HL-60 (cell line): ENCODE data around the gene TMEM174.
"Not testable (repeated sequence)": the region's sequence is repeated elsewhere in the genome, so short reads cannot be mapped to it uniquely, and the experiment has no call there.

Experiments
- DNase-seq, 2 experiments: peaks; one replicate each; pipeline ENCODE4 v3.0.0-alpha.2; 2010 to 2020; ENCODE audit warnings: low read depth in 1 of 2, low spot score in 1 of 2
- H3K27ac ChIP-seq: fragments of 250-450 bp; sonication (Bioruptor Pico); replicated peaks from 2 replicates; pipeline ENCODE4 v1.5.1; 2020; ENCODE audit warnings: mild to moderate bottlenecking, moderate library complexity
- H3K27me3 ChIP-seq: fragments of 250-450 bp; sonication (Bioruptor Pico); 2 replicates; pipeline ENCODE4 v1.5.1; 2021; ENCODE audit warnings: mild to moderate bottlenecking, moderate library complexity; ENCODE audit not compliant: insufficient read depth, poor library complexity, severe bottlenecking
- H3K4me3 ChIP-seq: replicated peaks from 2 replicates; pipeline ENCODE4 v1.5.1; 2011; ENCODE audit warnings: mild to moderate bottlenecking, control low read depth, low read length; ENCODE audit not compliant: insufficient read depth
- GABPA ChIP-seq: IDR thresholded peaks from 2 replicates; pipeline ENCODE4 v1.6.1; 2012; ENCODE audit warnings: low read depth
- POLR2AphosphoS5 ChIP-seq: IDR thresholded peaks from 2 replicates; pipeline ENCODE4 v1.6.1; 2012; ENCODE audit warnings: low read depth
- SPI1 ChIP-seq: IDR thresholded peaks from 2 replicates; pipeline ENCODE4 v1.6.1; 2012; ENCODE audit warnings: low read depth, mild to moderate bottlenecking, borderline replicate concordance
- TF ChIP-seq, protein P1 (sequence below): IDR thresholded peaks from one replicate; pipeline ENCODE4 v1.5.1; 2011; ENCODE audit warnings: low read length, control low read depth, inconsistent platforms; ENCODE audit not compliant: insufficient read depth
- TF ChIP-seq, protein P2 (sequence below): IDR thresholded peaks from 2 replicates; pipeline ENCODE4 v1.6.1; 2012; ENCODE audit warnings: low read depth; ENCODE audit not compliant: insufficient replicate concordance

The TMEM174 gene

DNA sequence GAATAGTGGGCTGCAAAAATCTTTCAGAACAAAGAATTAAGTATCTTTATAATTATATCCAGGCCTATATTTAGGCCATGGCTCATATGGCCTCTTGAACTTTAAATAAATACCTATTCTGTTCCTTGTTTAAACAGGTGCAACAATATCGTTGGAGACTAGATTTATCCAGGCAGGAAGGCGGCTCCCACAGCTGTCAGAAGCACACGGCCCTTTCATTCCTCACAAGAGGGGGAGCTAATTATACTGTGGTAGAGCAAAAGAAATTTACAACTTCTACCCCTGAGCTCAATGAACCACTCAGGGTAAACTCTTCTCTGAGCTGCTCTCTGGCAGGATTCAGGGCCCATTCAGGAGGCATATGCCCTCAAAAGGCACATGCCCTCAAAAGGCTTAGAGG lies 31.3 kb downstream of the TMEM174 start:
- Histone ChIP-seq H3K27me3 (no peaks in the 10 kb centered on the region), H3K27ac (no peak overlapping the region), H3K4me3 (no peak overlapping the region)
- TF ChIP-seq POLR2AphosphoS5: no peak
- TF ChIP-seq GABPA: no peak
- TF ChIP-seq SPI1: no peak
- TF ChIP-seq, protein P1, sequence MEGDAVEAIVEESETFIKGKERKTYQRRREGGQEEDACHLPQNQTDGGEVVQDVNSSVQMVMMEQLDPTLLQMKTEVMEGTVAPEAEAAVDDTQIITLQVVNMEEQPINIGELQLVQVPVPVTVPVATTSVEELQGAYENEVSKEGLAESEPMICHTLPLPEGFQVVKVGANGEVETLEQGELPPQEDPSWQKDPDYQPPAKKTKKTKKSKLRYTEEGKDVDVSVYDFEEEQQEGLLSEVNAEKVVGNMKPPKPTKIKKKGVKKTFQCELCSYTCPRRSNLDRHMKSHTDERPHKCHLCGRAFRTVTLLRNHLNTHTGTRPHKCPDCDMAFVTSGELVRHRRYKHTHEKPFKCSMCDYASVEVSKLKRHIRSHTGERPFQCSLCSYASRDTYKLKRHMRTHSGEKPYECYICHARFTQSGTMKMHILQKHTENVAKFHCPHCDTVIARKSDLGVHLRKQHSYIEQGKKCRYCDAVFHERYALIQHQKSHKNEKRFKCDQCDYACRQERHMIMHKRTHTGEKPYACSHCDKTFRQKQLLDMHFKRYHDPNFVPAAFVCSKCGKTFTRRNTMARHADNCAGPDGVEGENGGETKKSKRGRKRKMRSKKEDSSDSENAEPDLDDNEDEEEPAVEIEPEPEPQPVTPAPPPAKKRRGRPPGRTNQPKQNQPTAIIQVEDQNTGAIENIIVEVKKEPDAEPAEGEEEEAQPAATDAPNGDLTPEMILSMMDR: no peak
- TF ChIP-seq, protein P2, sequence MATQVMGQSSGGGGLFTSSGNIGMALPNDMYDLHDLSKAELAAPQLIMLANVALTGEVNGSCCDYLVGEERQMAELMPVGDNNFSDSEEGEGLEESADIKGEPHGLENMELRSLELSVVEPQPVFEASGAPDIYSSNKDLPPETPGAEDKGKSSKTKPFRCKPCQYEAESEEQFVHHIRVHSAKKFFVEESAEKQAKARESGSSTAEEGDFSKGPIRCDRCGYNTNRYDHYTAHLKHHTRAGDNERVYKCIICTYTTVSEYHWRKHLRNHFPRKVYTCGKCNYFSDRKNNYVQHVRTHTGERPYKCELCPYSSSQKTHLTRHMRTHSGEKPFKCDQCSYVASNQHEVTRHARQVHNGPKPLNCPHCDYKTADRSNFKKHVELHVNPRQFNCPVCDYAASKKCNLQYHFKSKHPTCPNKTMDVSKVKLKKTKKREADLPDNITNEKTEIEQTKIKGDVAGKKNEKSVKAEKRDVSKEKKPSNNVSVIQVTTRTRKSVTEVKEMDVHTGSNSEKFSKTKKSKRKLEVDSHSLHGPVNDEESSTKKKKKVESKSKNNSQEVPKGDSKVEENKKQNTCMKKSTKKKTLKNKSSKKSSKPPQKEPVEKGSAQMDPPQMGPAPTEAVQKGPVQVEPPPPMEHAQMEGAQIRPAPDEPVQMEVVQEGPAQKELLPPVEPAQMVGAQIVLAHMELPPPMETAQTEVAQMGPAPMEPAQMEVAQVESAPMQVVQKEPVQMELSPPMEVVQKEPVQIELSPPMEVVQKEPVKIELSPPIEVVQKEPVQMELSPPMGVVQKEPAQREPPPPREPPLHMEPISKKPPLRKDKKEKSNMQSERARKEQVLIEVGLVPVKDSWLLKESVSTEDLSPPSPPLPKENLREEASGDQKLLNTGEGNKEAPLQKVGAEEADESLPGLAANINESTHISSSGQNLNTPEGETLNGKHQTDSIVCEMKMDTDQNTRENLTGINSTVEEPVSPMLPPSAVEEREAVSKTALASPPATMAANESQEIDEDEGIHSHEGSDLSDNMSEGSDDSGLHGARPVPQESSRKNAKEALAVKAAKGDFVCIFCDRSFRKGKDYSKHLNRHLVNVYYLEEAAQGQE: no peak
- DNase-seq: no peak

DNA sequence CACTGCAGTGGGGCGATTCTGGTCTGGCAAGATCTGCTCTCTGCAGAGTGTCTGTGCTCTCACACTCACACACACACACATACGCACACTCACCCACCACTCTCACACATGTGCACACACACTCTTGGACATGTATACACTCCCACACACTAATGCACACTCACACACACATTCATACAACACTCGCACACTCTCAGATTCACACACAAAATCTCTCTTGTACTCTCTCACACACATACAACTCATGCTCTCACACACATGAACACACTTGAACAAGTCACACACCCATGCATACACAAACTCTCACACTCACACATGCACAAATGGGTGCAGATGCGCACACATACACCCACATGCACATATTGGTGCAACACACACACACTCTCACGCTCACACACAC lies 31.7 kb downstream of the TMEM174 start:
- Histone ChIP-seq H3K4me3 (no peak overlapping the region), H3K27me3 (no peaks in the 10 kb centered on the region), H3K27ac (no peak overlapping the region)
- DNase-seq: no peak
- TF ChIP-seq, protein P1: no peak
- TF ChIP-seq GABPA (no peak), SPI1 (no peak), POLR2AphosphoS5 (no peak)
- TF ChIP-seq, protein P2: no peak

DNA sequence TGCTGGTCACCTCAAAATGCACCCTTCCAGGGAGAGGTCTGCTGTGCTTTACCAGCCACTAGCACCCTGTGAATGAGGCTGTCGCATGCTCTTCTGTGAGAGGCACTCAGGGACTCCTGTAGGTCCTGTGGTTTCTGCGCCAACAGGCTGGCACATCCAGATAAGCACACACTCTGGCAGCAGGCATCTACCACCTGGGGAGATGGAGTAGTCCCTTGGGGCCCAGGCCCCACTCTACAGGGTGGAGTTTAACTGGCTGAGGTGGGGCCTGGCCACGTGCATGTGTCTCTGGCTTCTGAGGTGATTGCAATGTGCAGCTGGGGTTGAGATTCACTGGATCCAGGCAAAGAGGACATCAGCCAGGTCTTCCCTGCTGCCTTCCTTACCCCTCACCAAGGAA lies 32.3 kb downstream of the TMEM174 start:
- Histone ChIP-seq H3K27me3 (no peaks in the 10 kb centered on the region), H3K27ac (no peak overlapping the region), H3K4me3 (no peak overlapping the region)
- DNase-seq: no peak
- TF ChIP-seq, protein P1: no peak
- TF ChIP-seq GABPA (no peak), SPI1 (no peak), POLR2AphosphoS5 (no peak)
- TF ChIP-seq, protein P2: no peak

DNA sequence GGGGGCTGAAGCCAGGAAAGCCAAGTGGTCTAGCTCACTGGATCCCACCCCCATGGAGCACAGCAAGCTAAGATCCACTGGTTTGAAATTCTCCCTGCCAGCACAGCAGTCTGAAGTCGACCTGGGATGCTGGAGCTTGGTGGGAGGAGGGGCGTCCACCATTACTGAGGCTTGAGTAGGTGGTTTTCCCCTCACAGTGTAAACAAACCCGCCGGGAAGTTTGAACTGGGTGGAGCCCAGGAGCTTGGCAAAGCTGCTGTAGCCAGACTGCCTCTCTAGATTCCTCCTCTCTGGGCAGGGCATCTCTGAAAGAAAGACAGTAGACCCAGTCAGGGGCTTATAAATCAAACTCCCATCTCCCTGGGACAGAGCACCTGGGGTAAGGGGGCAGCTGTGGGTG lies 34.2 kb downstream of the TMEM174 start:
- H3K27me3 ChIP-seq, H3K27ac ChIP-seq, H3K4me3 ChIP-seq, DNase-seq: not testable (repeated sequence)

DNA sequence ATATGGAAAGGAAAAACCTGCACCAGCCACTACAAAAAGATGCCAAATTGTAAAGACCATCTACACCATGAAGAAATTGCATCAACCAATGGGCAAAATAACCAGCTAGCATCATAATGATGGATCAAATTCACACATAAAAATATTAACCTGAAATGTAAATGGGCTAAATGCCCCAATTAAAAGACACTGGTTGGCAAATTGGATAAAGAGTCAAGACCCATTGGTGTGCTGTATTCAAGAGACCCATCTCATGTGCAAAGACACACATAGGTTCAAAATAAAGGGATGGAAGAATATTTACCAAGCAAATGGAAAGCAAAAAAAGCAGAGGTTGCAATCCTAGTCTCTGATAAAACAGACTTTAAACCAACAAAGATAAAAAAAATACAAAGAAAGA lies 36.1 kb downstream of the TMEM174 start:
- H3K27ac ChIP-seq, H3K4me3 ChIP-seq, H3K27me3 ChIP-seq, DNase-seq: not testable (repeated sequence)

DNA sequence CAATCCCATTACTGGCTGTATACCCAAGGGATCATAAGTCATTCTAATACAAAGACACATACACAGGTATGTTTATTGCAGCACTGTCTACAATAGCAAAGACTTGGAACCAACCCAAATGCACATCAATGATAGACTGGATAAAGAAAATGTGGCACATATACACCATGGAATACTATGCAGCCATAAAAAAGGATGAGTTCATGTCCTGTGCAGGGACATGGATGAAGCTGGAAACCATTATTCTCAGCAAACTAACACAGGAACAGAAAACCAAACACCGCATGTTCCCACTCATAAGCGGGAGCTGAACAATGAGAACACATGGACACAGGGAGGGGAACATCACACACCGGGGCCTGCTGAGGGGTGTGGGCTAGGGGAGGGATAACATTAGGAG lies 39.7 kb downstream of the TMEM174 start:
- DNase-seq, H3K27me3 ChIP-seq, H3K4me3 ChIP-seq, H3K27ac ChIP-seq: not testable (repeated sequence)
